Colonic mucosa (tissue), 4 donors: ENCODE measurements around the gene FERMT2. TPM values are rescaled to one million over a fixed set of nuclear protein-coding genes. Genes with fewer than 3 reads are reported as not detected.

ENCODE experiments used
- DNase-seq: peaks from one replicate; pipeline ENCODE4 v3.0.0-alpha.2; 2020
- H3K27ac ChIP-seq: fragments of 200-600 bp; one replicate; pipeline ENCODE4 v1.8.0; 2021
- H3K27me3 ChIP-seq: fragments of 200-600 bp; one replicate; pipeline ENCODE4 v1.8.0; 2021
- H3K36me3 ChIP-seq: fragments of 200-600 bp; one replicate; pipeline ENCODE4 v1.8.0; 2021
- H3K4me1 ChIP-seq: fragments of 200-600 bp; one replicate; pipeline ENCODE4 v1.8.0; 2021; ENCODE audit warnings: mild to moderate bottlenecking
- H3K4me3 ChIP-seq: fragments of 200-600 bp; one replicate; pipeline ENCODE4 v1.8.0; 2021
- H3K9ac ChIP-seq, 2 donors: one replicate each; pipeline ENCODE4 v1.7.0; 2013; ENCODE audit warnings: control low read depth in 2 of 2, low read depth in 2 of 2, low read length in 2 of 2
- H3K9me3 ChIP-seq: fragments of 200-600 bp; one replicate; pipeline ENCODE4 v1.8.0; 2021
- CTCF ChIP-seq: fragments of 200-600 bp; IDR thresholded peaks from one replicate; pipeline ENCODE4 v1.8.0; 2022; ENCODE audit warnings: antibody characterized with exemption, mild to moderate bottlenecking
- intact Hi-C: fragments of 100-400 bp; cut with DNase I; formaldehyde crosslinking; loops from one replicate; pipeline ENCODE4 v1.14.1; 2022
- total RNA-seq, 2 donors: library from RNA; stranded (reverse); fragmentation: NEBNext Ultra II Directional in 1 of 2; extraction: Animal tissue kit (Norgen Biotek cat#: 25700) in 1 of 2; gene quantifications; one replicate each; pipeline ENCODE4 v1.2.1, GENCODE V29; 2021
- donor health status: healthy.
- donor health status: DM: no; HTN: no; CAD: no.
- donor health status: DM: no; HTN: no; CAD: no.

FERMT2 gene
- total RNA-seq, 2 donors from 2014 or later, result 6.3 to 43.9 TPM

DNA sequence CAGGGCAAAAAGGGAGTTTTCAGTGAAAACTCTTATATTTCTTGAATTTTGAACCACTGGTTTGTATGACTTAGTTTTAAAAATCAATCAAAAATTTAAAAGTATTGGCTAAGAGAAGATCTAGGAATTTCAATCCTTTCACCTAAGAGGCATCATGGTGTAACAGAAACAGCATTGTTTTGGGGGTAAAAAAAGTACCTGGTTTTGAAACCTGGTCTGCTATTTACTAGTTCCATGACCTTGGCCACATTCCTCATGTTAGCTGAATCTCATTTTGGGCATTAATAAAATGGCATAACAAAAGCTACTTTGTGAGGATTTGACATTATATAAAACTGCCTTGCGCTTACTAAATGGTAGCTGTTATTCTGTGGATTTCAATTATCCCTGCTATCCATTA, 142.7 kb downstream of the FERMT2 start:
- H3K27me3 ChIP-seq, result no peaks in the 10 kb centered on the region
- no peak for TF ChIP-seq CTCF
- H3K36me3 ChIP-seq, result no peaks in the 10 kb centered on the region
- no peak overlapping the region for H3K27ac ChIP-seq
- H3K9me3 ChIP-seq, result no peaks in the 10 kb centered on the region
- H3K4me1 ChIP-seq, result no peaks in the 10 kb centered on the region
- H3K9ac ChIP-seq, result no peak overlapping the region
- intact Hi-C loops, result no loop called here
- H3K4me3 ChIP-seq, result no peak overlapping the region
- DNase-seq, result no peak

Other genes with a start within 250 kb of the FERMT2 start
- gene PSMC6, start 243.8 kb downstream of the FERMT2 start, total RNA-seq, result 10 to 100 TPM; 71.1 to 76.8 TPM
- gene STYX, start 220.9 kb downstream of the FERMT2 start, total RNA-seq, result 10 to 100 TPM in 1 of 2 donors, 1 to 10 TPM in 1; 7.4 to 11.2 TPM
- gene GNPNAT1, start 159.4 kb downstream of the FERMT2 start, total RNA-seq, result 10 to 100 TPM; 34.3 to 62.9 TPM
- 1 to 10 TPM; 7.5 TPM for gene DDHD1, start 202.3 kb upstream of the FERMT2 start, total RNA-seq